Measurements from ENCODE around the gene CEACAM7. TPM values are rescaled to one million over a fixed set of nuclear protein-coding genes. Genes with fewer than 3 reads are reported as not detected.

Gene CEACAM7
- total and polyA plus RNA-seq, 2 of the 13 experiments (the other 11 are each of a cell fraction or from before 2014, with no cell fraction given): not detected

- TF ChIP-seq ZBTB40 (IDR thresholded peaks at IDR 0.05) (no peak), ZBTB40 (CRISPR knock-in tag; IDR thresholded peaks at IDR 0.05) (no peak), ZSCAN12 (CRISPR knock-in tag; IDR thresholded peaks at IDR 0.05) (no peak), BRCA1 (CRISPR knock-in tag; IDR thresholded peaks at IDR 0.05) (no peak), HOMEZ (CRISPR knock-in tag; IDR thresholded peaks at IDR 0.05; ENCODE audit: low read depth) (no peak), TMF1 (CRISPR knock-in tag; IDR thresholded peaks at IDR 0.05; ENCODE audit: low read depth) (no peak), NAIF1 (CRISPR knock-in tag; IDR thresholded peaks at IDR 0.05; ENCODE audit: borderline replicate concordance) (no peak), ZNF619 (CRISPR knock-in tag; IDR thresholded peaks at IDR 0.05) (no peak), KLF13 (CRISPR knock-in tag; IDR thresholded peaks at IDR 0.05) (no peak), ZNF598 (CRISPR knock-in tag; IDR thresholded peaks at IDR 0.05; ENCODE audit: borderline replicate concordance) (no peak), SNRNP70 (IDR thresholded peaks at IDR 0.05; ENCODE audit: low read depth, low read length) (no peak), PPARG (CRISPR knock-in tag; conservative IDR thresholded peaks at IDR 0.05) (no peak), FOXJ3 (CRISPR knock-in tag; IDR thresholded peaks at IDR 0.05; ENCODE audit: borderline replicate concordance) (no peak), SMC3 (IDR thresholded peaks at IDR 0.05; ENCODE audit: low read length) (no peak)
Measured at GRCh38 chr19:41687419-41687818, 651 bp downstream of the CEACAM7 start (continued).

Data from HepG2 (cell line).